Measurements from ENCODE around the gene MIEN1.
"Not testable (repeated sequence)": the region's sequence is repeated elsewhere in the genome, so short reads cannot be mapped to it uniquely, and the experiment has no call there.

The MIEN1 gene

DNA sequence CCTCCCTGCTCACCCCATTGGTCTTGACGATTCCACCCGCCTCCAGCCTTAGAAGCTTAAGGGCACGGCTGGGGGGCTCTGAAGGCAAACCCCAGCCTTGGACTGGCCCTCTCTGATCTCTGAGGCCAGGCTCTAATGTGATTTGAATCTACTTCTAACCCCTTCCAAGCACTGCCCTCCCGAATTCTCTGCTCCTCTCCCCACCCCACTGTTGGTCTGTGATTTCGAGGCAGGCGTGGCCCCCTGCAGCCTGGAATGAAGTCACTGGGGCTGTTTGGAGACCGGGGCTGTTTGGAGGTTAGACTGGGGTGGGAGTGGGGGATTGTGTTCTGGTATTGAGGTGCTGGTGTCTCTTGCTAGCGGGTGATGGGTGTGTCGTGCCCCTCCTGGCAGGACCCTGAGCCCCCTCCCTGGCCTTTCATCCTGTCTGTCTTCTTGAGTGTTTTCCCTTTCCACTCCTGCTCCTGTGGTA, 9.6 kb upstream of the MIEN1 start:
- DNase-seq (ENCODE audit: low spot score) = no peak

- DNase-seq (ENCODE audit: low spot score) = no peak
These were observed 8.9 kb upstream of the MIEN1 start for GRCh38 chr17:39738983-39739884.

DNA sequence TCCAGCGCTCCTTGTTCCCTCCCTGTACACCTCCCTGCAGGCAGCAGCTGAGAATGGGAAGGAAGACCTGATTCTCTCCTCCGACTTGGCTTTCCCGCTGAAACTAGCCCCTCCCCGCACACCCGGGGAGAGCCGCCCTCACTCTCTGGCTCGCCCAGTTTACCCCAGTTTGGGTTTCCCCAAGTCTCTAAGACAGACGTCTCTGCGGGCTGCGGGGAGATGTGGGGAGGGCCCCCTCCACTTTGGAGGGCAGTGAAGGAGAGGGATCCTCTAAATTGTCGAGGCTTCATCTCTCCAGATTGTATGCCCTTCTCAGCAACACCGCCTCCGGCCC, 8.2 kb upstream of the MIEN1 start:
- no peak for DNase-seq (ENCODE audit: low spot score)

DNA sequence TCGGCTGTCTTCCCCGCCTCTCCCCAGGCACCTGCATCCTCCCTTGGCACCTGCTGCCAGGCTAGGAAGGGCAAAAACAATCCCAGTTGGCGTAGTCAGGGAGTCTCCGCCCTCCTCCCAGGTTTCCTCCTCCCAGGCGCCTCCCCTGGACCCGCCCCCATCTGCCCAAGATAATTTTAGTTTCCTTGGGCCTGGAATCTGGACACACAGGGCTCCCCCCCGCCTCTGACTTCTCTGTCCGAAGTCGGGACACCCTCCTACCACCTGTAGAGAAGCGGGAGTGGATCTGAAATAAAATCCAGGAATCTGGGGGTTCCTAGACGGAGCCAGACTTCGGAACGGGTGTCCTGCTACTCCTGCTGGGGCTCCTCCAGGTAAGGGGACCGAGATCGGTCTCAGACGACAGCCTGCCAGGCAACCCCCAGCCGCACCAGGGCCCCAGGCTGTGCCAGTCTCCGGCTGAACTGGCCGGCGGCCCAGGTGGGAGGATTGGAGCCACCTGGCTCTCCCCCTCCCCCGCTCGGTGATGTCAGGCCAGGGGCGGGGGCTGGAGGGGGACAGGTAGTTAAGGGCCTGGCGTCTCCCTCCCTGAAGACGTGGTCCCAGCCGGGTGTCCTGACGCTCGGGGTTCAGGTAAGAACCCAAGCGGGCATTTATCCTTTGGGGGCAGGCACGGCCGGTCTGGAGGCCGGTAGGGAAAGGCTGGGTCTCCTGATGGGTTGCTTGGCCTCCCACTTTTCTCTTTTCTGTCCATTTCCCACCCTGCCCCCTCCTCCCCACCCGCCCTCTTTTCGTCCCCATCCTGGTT, 7.6 kb upstream of the MIEN1 start, which contains the start of gene GRB7:
Gene GRB7, plus strand, starts transcription at position 179 of the 808 bp plus-strand sequence. CDS start 4,364 bp downstream, outside the sequence.
- no peak for DNase-seq (ENCODE audit: low spot score)

DNA sequence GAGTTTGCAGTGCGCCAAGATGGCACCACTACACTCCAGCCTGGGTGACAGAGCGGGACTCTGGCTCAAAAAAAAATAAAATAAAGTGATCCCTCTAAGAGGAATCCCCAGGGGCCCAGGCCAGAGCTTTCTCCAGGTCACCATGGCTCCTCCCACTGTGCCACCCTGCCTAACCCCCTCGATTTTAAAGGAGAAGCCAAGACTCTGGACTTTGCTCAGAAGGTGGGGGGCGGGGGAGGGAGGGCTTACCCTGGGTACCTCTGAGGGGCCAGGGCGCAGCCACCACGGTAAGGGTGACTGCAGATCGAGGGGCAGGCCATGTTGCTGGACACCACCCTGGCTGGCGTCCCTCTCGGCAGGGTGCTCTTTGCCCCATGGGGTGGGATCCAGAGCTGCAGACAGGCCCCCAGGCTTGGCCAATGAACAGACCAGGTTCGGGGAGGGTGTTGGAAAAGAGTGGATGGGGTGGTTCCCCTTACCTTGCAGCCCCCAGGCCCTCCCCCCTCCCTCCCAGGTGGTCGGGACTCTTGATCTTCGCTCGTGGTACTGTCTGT, 7.0 kb upstream of the MIEN1 start:
- DNase-seq (ENCODE audit: low spot score) = no peak

GRCh38 chr17:39736319-39737165, 6.2 kb upstream of the MIEN1 start:
- DNase-seq (ENCODE audit: low spot score) = no peak

GRCh38 chr17:39735882-39736281, 5.5 kb upstream of the MIEN1 start:
- DNase-seq (ENCODE audit: low spot score) = no peak

DNA sequence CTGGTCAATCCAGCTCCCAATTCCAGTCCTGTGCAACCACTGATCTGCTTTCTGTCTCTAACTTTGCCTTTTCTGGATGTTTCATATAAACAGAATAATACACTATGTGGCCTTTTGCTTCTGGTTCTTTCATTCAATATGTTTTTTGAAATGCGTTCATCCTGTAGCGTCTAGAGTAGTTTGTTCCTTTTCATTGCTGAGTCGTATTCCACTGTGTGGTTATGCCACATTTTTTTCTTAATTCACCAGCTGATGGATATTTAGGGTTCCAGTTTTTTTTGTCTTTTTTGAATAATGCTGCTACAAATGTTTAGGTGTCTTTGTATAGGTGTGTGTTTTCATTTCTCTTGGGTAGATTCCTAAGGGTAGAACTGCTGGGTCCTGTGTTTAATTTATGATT, 2.3 kb upstream of the MIEN1 start:
- no peak for DNase-seq (ENCODE audit: low spot score)

DNA sequence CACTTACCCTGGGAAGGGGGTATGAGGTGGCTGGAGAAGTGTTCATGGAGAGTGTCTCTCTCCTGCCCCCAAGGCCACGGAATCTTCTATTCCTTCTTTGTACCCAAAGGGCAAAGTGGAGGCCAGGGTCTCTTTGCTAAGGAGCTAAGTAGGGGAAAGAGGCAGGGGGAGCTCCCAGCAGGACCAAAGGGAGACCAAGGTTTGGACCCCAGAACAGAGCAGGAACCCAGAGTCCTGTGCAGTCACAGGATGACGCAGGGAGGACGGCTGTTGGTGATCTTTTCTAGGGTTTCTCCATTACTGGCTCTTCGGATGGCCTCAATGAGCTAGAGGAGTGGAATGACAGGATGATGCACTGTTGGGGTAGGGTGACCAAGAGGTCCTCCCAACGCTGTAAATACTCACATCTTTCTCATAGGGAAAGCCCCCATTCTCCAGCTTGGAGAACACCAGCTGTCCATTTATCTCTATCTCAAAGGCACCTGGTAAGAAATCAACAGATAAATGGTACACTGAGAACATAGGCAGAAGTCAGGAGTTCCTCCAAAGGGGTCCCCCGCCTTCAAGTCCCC, 966 bp downstream of the MIEN1 start:
- no peak for DNase-seq (ENCODE audit: low spot score)

GRCh38 chr17:39727556-39727955, 2.8 kb downstream of the MIEN1 start:
- DNase-seq (ENCODE audit: low spot score) = no peak

DNA sequence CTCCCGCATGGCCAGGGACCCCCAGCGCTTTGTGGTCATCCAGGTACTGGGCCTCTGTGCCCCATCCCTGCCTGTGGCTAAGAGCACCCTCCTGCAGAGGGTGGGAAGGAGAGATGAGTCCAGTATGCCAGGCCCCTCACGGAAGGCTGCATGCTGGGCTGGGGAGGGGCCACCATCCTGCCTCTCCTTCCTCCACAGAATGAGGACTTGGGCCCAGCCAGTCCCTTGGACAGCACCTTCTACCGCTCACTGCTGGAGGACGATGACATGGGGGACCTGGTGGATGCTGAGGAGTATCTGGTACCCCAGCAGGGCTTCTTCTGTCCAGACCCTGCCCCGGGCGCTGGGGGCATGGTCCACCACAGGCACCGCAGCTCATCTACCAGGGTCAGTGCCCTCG, 3.7 kb downstream of the MIEN1 start:
- DNase-seq (ENCODE audit: low spot score) = no peak

DNA sequence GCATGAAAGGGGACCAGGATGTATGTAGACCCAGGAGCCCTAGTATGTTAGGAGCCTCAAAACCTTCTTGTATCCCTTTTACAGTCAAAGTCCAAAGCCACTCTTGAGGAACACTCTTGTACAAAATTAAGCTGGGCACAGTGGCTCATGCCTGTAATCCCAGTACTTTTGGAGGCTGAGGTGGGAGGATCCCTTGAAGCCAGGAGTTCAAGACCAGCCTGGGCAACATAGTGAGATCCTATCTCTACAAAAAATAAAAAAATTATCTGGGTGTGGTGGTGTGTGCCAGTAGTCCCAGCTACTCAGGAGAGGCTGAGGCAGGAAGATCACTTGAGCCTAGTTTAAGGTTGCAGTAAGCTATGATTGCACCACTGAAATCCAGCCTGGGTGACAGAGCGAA, 4.4 kb downstream of the MIEN1 start:
- DNase-seq (ENCODE audit: low spot score) = not testable (repeated sequence)

DNA sequence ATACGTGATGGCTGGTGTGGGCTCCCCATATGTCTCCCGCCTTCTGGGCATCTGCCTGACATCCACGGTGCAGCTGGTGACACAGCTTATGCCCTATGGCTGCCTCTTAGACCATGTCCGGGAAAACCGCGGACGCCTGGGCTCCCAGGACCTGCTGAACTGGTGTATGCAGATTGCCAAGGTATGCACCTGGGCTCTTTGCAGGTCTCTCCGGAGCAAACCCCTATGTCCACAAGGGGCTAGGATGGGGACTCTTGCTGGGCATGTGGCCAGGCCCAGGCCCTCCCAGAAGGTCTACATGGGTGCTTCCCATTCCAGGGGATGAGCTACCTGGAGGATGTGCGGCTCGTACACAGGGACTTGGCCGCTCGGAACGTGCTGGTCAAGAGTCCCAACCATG, 5.6 kb downstream of the MIEN1 start:
- no peak for DNase-seq (ENCODE audit: low spot score)

- no peak for DNase-seq (ENCODE audit: low spot score)
These were observed 7.1 kb downstream of the MIEN1 start for GRCh38 chr17:39722965-39723848.

DNA sequence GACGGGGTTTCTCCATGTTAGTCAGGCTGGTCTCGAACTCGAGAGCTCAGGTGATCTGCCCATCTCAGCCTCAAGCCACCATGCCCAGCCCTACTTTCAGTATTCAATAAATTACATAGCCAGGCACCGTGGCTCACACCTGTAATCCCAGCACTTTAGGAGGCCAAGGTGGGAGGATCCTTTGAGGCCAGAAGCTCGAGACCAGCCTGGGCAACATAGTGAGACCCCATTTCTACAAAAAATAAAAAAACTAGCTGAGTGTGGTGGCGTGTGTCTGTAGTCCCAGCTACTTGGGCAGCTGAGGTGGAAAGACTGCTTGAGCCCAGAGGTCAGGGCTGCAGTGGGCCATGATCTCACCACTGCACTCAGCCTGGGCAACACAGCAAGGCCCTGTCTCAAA, 8.2 kb downstream of the MIEN1 start:
- DNase-seq (ENCODE audit: low spot score) = no peak

GRCh38 chr17:39719563-39720355, 10.6 kb downstream of the MIEN1 start:
- no peak for DNase-seq (ENCODE audit: low spot score)

- DNase-seq (ENCODE audit: low spot score) = no peak
These were observed 12.7 kb downstream of the MIEN1 start for GRCh38 chr17:39717660-39718059.

DNA sequence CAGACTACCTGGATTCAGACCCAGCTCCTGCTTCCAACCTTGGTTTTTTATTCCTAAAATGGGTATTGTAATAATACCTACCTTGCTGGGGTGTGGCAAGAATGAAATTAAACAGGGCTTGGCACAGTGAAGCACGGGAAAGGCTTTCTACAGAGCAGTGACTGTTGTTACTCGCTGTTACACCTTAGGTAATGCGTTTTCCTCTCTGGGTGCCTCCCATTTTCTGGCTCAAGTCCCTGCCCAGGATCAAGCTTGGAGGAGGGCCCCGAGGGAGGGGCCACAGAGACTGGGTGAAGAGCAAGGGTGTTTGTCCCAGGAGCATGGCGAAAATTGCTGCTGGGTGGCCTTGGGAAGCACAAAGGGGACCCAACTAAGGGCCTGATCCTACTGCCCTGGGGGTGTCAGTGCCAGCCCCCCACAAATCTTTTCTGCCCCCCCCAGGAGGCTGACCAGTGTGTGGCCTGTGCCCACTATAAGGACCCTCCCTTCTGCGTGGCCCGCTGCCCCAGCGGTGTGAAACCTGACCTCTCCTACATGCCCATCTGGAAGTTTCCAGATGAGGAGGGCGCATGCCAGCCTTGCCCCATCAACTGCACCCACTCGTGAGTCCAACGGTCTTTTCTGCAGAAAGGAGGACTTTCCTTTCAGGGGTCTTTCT, 13.3 kb downstream of the MIEN1 start:
- DNase-seq (ENCODE audit: low spot score) = no peak
